Spleen (tissue), 7 donors: ENCODE results near the gene OTOS.

ENCODE experiments used
- POLR2A ChIP-seq, 3 donors: fragments of 450-650 bp; IDR thresholded peaks; one replicate each; pipeline ENCODE4 v1.5.1; 2017; ENCODE audit warnings: antibody characterized with exemption in 3 of 3, mild to moderate bottlenecking in 1 of 3
- TF ChIP-seq, protein P1 (sequence below), 11 experiments: fragments of 200-600 bp in 7 of 11; fragments of 450-650 bp in 4 of 11; sonication (generic) in 4 of 11; IDR thresholded peaks in 8 of 11; conservative IDR thresholded peaks in 3 of 11; 1 replicate in 7 of 11; 2 replicates in 4 of 11; pipeline versions ENCODE4 v1.4.0 to v1.8.0; 2016 to 2021; ENCODE audit warnings: antibody characterized with exemption in 11 of 11, inconsistent platforms in 4 of 11, mild to moderate bottlenecking in 1 of 11
- donor health status: DM: no; HTN: no; CAD: no; lungs with moderate emphysema.
- donor health status: DM: no; HTN: no; CAD: no.
- donor health status: DM: no; HTN: no; CAD: no.

- no peak for TF ChIP-seq POLR2A (IDR thresholded peaks at IDR 0.05)
- TF ChIP-seq, protein P1, sequence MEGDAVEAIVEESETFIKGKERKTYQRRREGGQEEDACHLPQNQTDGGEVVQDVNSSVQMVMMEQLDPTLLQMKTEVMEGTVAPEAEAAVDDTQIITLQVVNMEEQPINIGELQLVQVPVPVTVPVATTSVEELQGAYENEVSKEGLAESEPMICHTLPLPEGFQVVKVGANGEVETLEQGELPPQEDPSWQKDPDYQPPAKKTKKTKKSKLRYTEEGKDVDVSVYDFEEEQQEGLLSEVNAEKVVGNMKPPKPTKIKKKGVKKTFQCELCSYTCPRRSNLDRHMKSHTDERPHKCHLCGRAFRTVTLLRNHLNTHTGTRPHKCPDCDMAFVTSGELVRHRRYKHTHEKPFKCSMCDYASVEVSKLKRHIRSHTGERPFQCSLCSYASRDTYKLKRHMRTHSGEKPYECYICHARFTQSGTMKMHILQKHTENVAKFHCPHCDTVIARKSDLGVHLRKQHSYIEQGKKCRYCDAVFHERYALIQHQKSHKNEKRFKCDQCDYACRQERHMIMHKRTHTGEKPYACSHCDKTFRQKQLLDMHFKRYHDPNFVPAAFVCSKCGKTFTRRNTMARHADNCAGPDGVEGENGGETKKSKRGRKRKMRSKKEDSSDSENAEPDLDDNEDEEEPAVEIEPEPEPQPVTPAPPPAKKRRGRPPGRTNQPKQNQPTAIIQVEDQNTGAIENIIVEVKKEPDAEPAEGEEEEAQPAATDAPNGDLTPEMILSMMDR (IDR thresholded peaks at IDR 0.05 in 8 of 11, conservative IDR thresholded peaks at IDR 0.05 in 3 of 11): no peak
These were observed 628 bp downstream of the OTOS start for GRCh38 chr2:240139666-240140393.
